AG09309 (cell line): ENCODE results near the gene TOLLIP.
"Not testable (repeated sequence)": the region's sequence is repeated elsewhere in the genome, so short reads cannot be mapped to it uniquely, and the experiment has no call there.

ENCODE experiments used
- DNase-seq: peaks from one replicate; pipeline ENCODE4 v3.0.0-alpha.2; 2010; ENCODE audit warnings: low read depth
- H3K4me3 ChIP-seq: 2 replicates; pipeline ENCODE4 v1.5.1; 2011; ENCODE audit warnings: mild to moderate bottlenecking, low read depth, low read length, moderate library complexity; ENCODE audit not compliant: control insufficient read depth
- TF ChIP-seq, protein P1 (sequence below): IDR thresholded peaks from 2 replicates; pipeline ENCODE4 v1.5.1; 2011; ENCODE audit warnings: mild to moderate bottlenecking, low read depth, low read length, inconsistent platforms; ENCODE audit not compliant: insufficient read depth, control insufficient read depth; ENCODE audit errors: missing control alignments

The TOLLIP gene

GRCh38 chr11:1271406-1271805 lies 38.0 kb downstream of the TOLLIP start:
- no peak overlapping the region for H3K4me3 ChIP-seq
- TF ChIP-seq, protein P1, sequence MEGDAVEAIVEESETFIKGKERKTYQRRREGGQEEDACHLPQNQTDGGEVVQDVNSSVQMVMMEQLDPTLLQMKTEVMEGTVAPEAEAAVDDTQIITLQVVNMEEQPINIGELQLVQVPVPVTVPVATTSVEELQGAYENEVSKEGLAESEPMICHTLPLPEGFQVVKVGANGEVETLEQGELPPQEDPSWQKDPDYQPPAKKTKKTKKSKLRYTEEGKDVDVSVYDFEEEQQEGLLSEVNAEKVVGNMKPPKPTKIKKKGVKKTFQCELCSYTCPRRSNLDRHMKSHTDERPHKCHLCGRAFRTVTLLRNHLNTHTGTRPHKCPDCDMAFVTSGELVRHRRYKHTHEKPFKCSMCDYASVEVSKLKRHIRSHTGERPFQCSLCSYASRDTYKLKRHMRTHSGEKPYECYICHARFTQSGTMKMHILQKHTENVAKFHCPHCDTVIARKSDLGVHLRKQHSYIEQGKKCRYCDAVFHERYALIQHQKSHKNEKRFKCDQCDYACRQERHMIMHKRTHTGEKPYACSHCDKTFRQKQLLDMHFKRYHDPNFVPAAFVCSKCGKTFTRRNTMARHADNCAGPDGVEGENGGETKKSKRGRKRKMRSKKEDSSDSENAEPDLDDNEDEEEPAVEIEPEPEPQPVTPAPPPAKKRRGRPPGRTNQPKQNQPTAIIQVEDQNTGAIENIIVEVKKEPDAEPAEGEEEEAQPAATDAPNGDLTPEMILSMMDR: no peak
- no peak for DNase-seq

DNA sequence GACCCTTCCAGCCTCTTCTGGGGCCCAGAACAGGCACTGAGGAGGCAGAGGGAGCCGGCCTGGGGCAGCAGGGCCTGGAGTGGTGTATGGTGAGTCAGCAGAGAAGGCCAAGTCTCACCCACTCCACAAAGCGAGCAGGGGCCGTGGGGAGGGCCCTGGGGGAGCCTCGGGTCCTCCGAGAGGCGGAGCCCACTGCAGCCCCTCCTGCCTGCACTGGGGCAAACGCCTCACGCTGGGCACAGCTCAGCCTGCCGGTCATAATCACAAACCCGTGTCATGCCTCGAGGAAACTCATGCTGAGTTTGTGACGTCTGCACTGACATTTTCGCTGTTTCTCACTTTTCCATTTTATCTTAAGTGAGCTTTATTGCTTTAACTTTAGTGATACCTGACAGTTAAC lies 38.4 kb downstream of the TOLLIP start:
- TF ChIP-seq, protein P1: no peak
- H3K4me3 ChIP-seq: no peak overlapping the region
- no peak for DNase-seq

DNA sequence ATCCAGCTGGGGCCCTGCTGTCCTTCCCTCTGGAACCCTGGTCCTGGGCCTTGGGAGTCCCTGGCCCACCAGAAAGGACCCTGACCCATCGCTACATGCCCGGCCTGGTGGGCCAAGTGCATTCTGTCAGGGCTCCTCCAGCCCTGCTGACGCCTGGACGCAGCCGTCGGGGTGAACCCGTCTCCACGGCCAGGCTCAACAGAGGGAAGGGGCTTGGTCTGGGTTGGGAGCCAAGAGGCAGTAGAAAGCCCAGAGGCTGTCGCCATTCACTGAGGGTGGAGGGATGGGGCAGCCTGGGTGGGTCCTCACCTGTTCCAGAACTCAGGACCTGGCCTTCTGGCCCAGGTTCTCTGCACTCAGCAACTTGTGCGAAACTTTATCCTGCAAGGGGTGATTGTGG lies 39.0 kb downstream of the TOLLIP start:
- DNase-seq: no peak
- no peak overlapping the region for H3K4me3 ChIP-seq
- TF ChIP-seq, protein P1: no peak

- DNase-seq: no peak
- TF ChIP-seq, protein P1: no peak
- H3K4me3 ChIP-seq: no peak overlapping the region
Measured at GRCh38 chr11:1269957-1270356, 39.5 kb downstream of the TOLLIP start.

- no peak for DNase-seq
- no peak overlapping the region for H3K4me3 ChIP-seq
- TF ChIP-seq, protein P1: no peak
Measured at GRCh38 chr11:1267441-1268100, 41.9 kb downstream of the TOLLIP start.

GRCh38 chr11:1266976-1267375 lies 42.5 kb downstream of the TOLLIP start:
- DNase-seq, H3K4me3 ChIP-seq: not testable (repeated sequence)

- not testable (repeated sequence) for H3K4me3 ChIP-seq, DNase-seq
Measured at GRCh38 chr11:1265480-1265879, 44.0 kb downstream of the TOLLIP start.

DNA sequence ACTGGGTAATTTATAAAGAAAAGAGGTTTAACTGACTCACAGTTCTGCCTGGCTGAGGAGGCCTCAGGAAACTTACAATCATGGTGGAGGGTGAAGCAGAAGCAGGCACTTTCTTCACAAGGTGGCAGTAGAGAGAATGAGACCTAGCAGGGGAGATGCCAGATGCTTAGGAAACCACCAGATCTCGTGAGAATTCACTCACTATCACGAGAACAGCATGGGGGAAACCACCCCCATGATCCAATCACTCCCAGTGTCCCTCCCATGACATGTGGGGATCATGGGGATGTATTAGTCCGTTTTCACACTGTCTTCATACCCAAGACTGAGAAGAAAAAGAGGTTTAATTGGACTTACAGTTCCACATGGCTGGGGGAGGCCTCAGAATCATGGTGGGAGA lies 45.0 kb downstream of the TOLLIP start:
- peak; percentile 44 for DNase-seq
- TF ChIP-seq, protein P1: peak; percentile 50
- H3K4me3 ChIP-seq: not testable (repeated sequence)
